CD4-positive, alpha-beta T cell treated with Interleukin-15 for 4 hours (primary cell): ENCODE measurements around the gene VRK2.

Source experiments
- DNase-seq: peaks from one replicate; pipeline ENCODE4 v3.0.0-alpha.2; 2020; ENCODE audit warnings: low spot score

VRK2 gene

GRCh38 chr2:58046585-58047372 lies at the start of gene VRK2:
TSS of gene VRK2 (plus strand) at chr2:58046806. CDS start at chr2:58048832, 2,026 bp downstream.
- peak; percentile 85 for DNase-seq

DNA sequence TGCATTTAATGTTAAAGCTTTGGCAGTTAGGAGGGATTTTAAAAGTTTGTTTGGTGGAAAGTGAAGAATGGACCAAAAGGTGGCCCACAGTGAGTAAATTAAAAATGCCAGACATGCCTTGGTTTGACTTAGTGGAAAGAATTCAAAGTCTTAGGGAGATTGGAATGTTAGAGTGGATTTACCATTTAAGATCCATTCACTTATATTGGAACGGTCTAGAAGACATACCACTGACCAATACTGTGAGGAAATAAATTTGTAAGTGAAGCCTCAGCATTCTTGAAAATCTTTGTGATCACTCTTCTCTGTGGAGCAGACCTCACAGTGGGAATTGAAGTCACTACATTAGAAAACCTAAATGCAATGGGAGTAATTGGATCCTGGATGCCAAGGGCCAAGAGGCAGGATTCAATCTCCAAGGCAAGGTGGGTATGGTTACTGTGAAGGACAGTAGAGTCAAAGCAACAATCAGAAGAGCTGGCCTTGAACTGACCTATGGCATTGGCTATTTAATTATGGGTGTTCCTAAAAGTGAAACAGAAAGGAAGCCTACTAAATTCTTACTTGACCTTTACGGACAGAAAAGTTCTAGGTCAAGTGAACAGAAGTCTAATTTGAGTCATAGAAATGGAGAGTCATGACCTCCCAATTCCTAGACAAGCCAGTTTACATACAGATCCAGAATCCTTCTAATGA lies 40.2 kb upstream of the VRK2 start:
- no peak for DNase-seq

DNA sequence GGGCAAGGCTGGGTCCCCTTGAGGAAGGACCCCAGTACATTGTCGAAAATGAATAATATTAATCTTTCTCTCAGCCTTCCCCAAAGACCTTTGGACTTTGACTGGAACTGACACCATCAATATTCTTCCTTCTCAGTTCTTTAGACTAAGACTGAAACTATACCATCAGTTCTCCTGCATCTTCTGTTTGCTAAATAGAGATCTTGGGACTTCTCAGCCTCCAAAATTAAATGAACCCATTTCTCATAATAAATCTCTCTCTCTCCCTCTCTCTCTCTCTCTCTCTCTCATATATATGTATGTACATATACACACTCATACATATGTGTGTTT lies 39.7 kb upstream of the VRK2 start:
- no peak for DNase-seq

GRCh38 chr2:58010599-58010998 lies 36.0 kb upstream of the VRK2 start:
- no peak for DNase-seq

- DNase-seq, result no peak
Measured at GRCh38 chr2:58019229-58019628, 27.4 kb upstream of the VRK2 start.

- DNase-seq, result no peak
Measured at GRCh38 chr2:58025150-58025933, 21.3 kb upstream of the VRK2 start.

DNA sequence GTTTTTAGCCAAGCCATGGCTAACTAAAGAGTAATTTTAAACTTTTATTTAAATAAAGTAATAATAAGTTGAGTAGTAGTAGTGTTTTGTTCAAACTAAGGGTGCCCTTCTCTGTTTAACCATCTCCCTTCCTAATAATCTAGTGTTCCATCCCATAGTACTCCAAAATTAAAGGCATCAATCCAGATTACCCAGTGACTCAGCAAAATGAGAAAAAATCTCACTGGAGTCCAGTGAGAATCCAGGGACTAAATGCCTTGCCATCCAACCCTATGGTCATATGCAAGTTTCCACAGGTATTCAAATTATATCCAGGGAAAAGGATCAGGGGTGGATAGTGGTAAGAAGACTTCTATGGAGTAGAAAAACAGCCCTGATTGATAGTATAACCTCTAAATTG lies 19.6 kb upstream of the VRK2 start:
- DNase-seq, result no peak

GRCh38 chr2:58030771-58031170 lies 15.8 kb upstream of the VRK2 start:
- no peak for DNase-seq

DNA sequence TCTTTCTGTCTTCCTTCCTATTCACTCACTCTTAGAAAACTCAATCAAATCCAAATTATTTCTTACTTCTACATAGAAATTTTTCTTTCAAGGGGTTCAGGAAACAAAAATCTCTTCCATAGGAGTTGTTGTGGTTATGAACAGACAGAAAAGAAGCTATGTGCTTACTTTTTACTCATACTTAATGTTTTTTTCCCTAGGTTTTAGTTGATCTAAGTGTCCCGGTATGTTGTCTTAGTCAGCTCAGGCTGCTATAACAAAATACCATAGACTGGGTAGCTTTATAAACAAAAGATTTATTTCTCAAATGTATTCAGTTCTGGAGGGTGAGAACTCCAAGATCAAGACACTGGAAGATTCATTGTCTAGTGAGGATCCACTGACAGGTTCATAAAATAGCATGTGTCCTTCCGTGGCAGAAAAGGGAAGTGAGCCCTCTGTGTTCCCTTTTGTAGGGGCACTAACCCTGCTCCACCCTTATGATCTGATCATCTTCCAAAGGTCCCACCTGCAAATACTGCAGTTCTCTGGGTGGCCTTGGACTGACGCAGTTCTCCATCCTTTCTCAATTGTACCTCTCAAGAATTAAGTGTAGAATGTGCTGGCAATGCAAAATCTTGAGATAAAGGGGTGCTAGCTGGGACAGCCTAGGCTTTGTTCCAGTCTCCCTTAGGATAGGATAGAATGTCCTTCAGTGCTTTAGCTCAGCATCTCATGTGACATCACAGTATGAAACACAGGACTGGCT lies 14.4 kb upstream of the VRK2 start:
- no peak for DNase-seq

DNA sequence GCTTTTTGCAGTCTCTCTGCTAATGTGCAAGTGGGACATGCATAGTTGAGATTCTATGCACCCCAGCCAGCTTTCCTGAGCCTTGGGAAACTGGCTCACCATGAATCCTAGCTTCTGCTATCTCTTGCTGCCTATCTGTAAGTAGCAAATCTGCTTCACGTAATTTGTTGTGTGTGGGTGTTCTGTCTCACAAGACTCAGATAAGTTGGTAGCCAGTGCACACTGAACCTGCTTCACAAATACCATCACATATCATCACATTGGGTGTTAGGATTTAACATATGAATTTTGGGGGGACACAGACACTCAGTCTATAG lies 13.9 kb upstream of the VRK2 start:
- DNase-seq, result no peak

DNA sequence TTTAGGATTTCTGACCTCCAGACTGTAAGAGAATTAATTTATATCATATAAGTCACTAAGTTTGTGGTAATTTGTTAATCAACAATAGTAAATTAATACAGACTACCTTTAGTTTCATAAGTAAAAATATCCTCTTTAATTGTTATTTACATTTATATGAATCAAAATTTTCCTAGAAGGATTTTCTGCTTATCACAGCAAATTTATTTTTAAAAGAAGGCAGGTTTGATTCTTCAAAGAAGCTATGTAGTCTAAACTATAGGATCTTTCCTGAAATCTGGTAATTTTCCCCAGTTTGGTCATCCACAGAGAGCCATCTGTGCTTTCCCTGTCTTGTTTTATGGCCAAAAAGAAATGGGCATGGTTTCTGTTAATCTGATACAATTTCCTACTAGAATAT lies 13.1 kb upstream of the VRK2 start:
- no peak for DNase-seq

DNA sequence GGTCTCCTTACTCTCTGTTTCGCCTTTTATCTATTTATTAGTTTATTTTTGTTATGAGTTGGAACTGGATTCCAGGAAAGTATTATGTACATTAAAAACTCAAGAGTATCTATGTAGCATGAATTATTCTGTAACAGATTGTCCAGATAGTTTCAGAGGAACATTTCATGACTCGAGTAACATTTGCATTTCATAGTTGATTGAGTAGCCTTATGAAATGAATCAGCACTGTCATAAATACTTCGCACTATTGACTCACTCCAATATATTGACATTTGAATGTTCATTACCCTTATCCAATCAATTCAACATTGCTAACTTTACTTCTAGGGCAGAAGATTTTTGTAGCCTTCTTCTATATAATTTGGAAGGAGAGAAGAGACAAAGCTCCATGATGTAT lies 11.3 kb upstream of the VRK2 start:
- DNase-seq, result no peak

GRCh38 chr2:58039170-58039611 lies 7.4 kb upstream of the VRK2 start:
- DNase-seq, result no peak

GRCh38 chr2:58042486-58042970 lies 4.1 kb upstream of the VRK2 start:
- DNase-seq, result peak; percentile 69

GRCh38 chr2:58044145-58044544 lies 2.5 kb upstream of the VRK2 start:
- DNase-seq, result no peak

GRCh38 chr2:58045580-58046334 lies 849 bp upstream of the VRK2 start:
- no peak for DNase-seq

GRCh38 chr2:58046335-58046584 lies 346 bp upstream of the VRK2 start:
- no peak for DNase-seq

GRCh38 chr2:58047373-58047935 lies 848 bp downstream of the VRK2 start:
- no peak for DNase-seq

- DNase-seq, result no peak
Measured at GRCh38 chr2:58047961-58048360, 1.4 kb downstream of the VRK2 start.

DNA sequence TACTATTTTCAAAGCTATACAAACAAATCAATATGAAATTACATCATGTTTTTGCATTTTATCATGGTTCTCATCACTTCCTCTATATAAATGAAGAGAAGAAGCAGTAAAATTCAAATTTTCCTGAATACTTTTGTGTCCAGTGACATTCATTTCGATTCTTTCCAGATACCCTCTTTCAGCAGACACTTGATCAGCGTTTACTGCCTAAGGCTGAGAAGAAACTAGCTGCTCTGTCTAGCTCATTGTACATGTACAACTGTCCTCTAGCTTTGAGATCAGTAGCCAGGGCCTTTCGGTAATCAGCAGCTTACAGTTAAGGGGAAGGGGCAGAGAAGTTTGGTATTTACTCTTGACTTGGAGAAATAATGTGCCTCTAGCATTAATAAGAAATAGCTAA lies 4.8 kb downstream of the VRK2 start:
- no peak for DNase-seq

DNA sequence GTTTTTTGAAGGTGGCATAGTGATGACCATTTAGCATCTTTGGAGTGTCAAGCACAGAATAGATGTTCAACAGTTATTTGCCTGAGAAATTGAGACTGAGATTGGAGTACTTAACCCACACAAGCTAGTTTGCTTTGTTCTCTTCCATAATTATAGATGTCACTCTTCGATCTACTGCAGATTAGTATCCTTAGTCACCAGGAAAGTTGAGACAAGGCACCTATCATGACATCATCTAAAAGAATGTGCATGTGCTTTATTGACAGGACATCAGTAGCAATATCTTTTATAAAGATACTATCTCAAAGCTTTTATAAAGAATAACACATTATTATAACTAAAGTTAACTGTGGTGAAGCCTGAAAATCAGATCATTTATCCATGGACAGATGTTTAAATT lies 6.4 kb downstream of the VRK2 start:
- no peak for DNase-seq
